PFSK-1 (cell line): ENCODE data around the gene RPL10A.

Experiments used
- FOXP2 ChIP-seq: optimal IDR thresholded peaks from 2 replicates; pipeline ENCODE3; 2011; ENCODE audit warnings: borderline replicate concordance, control low read depth, inconsistent platforms; ENCODE audit not compliant: insufficient read depth; ENCODE audit errors: extremely low read length, extremely low read depth
- POLR2AphosphoS5 ChIP-seq: IDR thresholded peaks from 2 replicates; pipeline ENCODE4 v1.6.1; 2012; ENCODE audit warnings: low read depth, mild to moderate bottlenecking, control low read depth, low read length, moderate library complexity
- REST ChIP-seq, 2 experiments: IDR thresholded peaks; 2 replicates each; pipeline versions ENCODE4 v1.6.1 to v1.8.0; 2011 to 2012; ENCODE audit warnings: low read depth in 2 of 2, low read length in 2 of 2, control low read depth in 1 of 2, inconsistent platforms in 1 of 2, mild to moderate bottlenecking in 1 of 2, moderate library complexity in 1 of 2; ENCODE audit not compliant: insufficient read depth in 1 of 2
- SIN3A ChIP-seq: IDR thresholded peaks from 2 replicates; pipeline ENCODE4 v1.6.1; 2012; ENCODE audit warnings: mild to moderate bottlenecking, low read length, moderate library complexity, borderline replicate concordance; ENCODE audit not compliant: insufficient read depth
- TAF1 ChIP-seq: IDR thresholded peaks from 2 replicates; pipeline ENCODE4 v1.6.1; 2012; ENCODE audit warnings: low read length, control low read depth, borderline replicate concordance; ENCODE audit not compliant: insufficient read depth

- no peak for TF ChIP-seq SIN3A
- no peak for TF ChIP-seq REST (IDR thresholded peaks at IDR 0.05; ENCODE audit: insufficient read depth in 1 of 2, low read depth in 2 of 2, low read length in 2 of 2)
- no peak for TF ChIP-seq TAF1
- no peak for TF ChIP-seq POLR2AphosphoS5
- TF ChIP-seq FOXP2, result no peak
Measured at GRCh38 chr6:35485402-35485877, 17.2 kb downstream of the RPL10A start.
